GM23338 (cell line): ENCODE data around the gene STAT1. TPM values are rescaled to one million over a fixed set of nuclear protein-coding genes. Genes with fewer than 3 reads are reported as not detected.

ENCODE experiments used
- ATAC-seq: fragments of 200-7000 bp; cut with Tn5 transposase; 3 replicates; pipeline ENCODE4 v1.9.1; 2020
- DNase-seq: peaks from one replicate; pipeline ENCODE4 v3.0.0-alpha.2; 2015; ENCODE audit warnings: low spot score
- H2AFZ ChIP-seq: fragments of 200-600 bp; sonication (generic); 2 replicates; pipeline ENCODE4 v1.8.0; 2016; ENCODE audit warnings: antibody characterized with exemption, mild to moderate bottlenecking, moderate library complexity
- H3F3A ChIP-seq: fragments of 200-600 bp; sonication (generic); replicated peaks from 2 replicates; pipeline ENCODE4 v1.8.0; 2017; ENCODE audit warnings: antibody characterized with exemption, mixed run types, low read depth
- H3K27ac ChIP-seq: fragments of 200-600 bp; sonication (generic); 2 replicates; pipeline ENCODE4 v1.6.1; 2016; ENCODE audit warnings: low read depth
- H3K27me3 ChIP-seq: fragments of 200-600 bp; sonication (generic); 2 replicates; pipeline ENCODE4 v1.8.0; 2016; ENCODE audit warnings: mild to moderate bottlenecking, mixed run types, moderate library complexity; ENCODE audit not compliant: insufficient read depth
- H3K36me3 ChIP-seq: fragments of 200-600 bp; sonication (generic); 2 replicates; pipeline ENCODE4 v1.8.0; 2016; ENCODE audit warnings: mild to moderate bottlenecking; ENCODE audit not compliant: insufficient read depth
- H3K4me1 ChIP-seq: fragments of 200-600 bp; sonication (generic); 2 replicates; pipeline ENCODE4 v1.8.0; 2016; ENCODE audit warnings: mild to moderate bottlenecking, moderate library complexity; ENCODE audit not compliant: insufficient read depth
- H3K4me2 ChIP-seq: fragments of 200-600 bp; sonication (generic); 2 replicates; pipeline ENCODE4 v1.7.1; 2017; ENCODE audit warnings: mixed run types
- H3K4me3 ChIP-seq: fragments of 200-600 bp; sonication (generic); 2 replicates; pipeline ENCODE4 v1.6.1; 2016; ENCODE audit warnings: mixed run types
- H3K79me2 ChIP-seq: fragments of 200-600 bp; sonication (generic); replicated peaks from 2 replicates; pipeline ENCODE4 v1.8.0; 2017; ENCODE audit warnings: mild to moderate bottlenecking; ENCODE audit not compliant: insufficient read depth
- H3K9me2 ChIP-seq: fragments of 200-600 bp; sonication (generic); 2 replicates; pipeline ENCODE4 v1.8.0; 2017; ENCODE audit not compliant: insufficient read depth
- H4K20me1 ChIP-seq: fragments of 200-600 bp; sonication (generic); replicated peaks from 2 replicates; pipeline ENCODE4 v1.8.0; 2017; ENCODE audit warnings: mild to moderate bottlenecking; ENCODE audit not compliant: insufficient read depth
- H3K27ac Mint-ChIP-seq: 2 replicates; pipeline ENCODE4 v1.8.0; 2020; ENCODE audit warnings: inconsistent platforms, mild to moderate bottlenecking, moderate library complexity, mixed read lengths
- H3K27me3 Mint-ChIP-seq: 3 replicates; pipeline ENCODE4 v1.8.0; 2022; ENCODE audit warnings: low read depth, mild to moderate bottlenecking, moderate library complexity, mixed read lengths, inconsistent platforms; ENCODE audit not compliant: insufficient read depth, poor library complexity
- H3K36me3 Mint-ChIP-seq: 3 replicates; pipeline ENCODE4 v1.8.0; 2021; ENCODE audit warnings: low read depth, mild to moderate bottlenecking, inconsistent platforms, moderate library complexity, mixed read lengths
- H3K4me1 Mint-ChIP-seq: 3 replicates; pipeline ENCODE4 v1.8.0; 2020; ENCODE audit warnings: mild to moderate bottlenecking, inconsistent platforms, mixed read lengths
- H3K4me3 Mint-ChIP-seq: 3 replicates; pipeline ENCODE4 v1.8.0; 2021; ENCODE audit warnings: moderate library complexity, mild to moderate bottlenecking, inconsistent platforms, mixed read lengths
- H3K9me3 Mint-ChIP-seq: 3 replicates; pipeline ENCODE4 v1.8.0; 2020; ENCODE audit warnings: moderate library complexity, mild to moderate bottlenecking, inconsistent platforms, mixed read lengths
- CREB1 ChIP-seq: fragments of 250-450 bp; sonication (Bioruptor Pico); IDR thresholded peaks from 2 replicates; pipeline ENCODE4 v1.5.0; 2020; ENCODE audit warnings: low read depth, mild to moderate bottlenecking, moderate library complexity
- CTCF ChIP-seq, 2 experiments: fragments of 200-600 bp in 1 of 2; sonication (generic) in 1 of 2; conservative IDR thresholded peaks; 2 replicates each; pipeline versions ENCODE4 v1.5.1 to v1.6.1; 2016 to 2017; ENCODE audit warnings: antibody characterized with exemption in 2 of 2, low read depth in 2 of 2, mild to moderate bottlenecking in 2 of 2, moderate library complexity in 1 of 2
- EZH2 ChIP-seq: fragments of 200-600 bp; sonication (generic); IDR thresholded peaks from one replicate; pipeline ENCODE4 v1.8.0; 2017; ENCODE audit warnings: antibody characterized with exemption, mild to moderate bottlenecking, low read depth; ENCODE audit not compliant: unreplicated experiment
- EZH2phosphoT487 ChIP-seq: fragments of 200-600 bp; sonication (generic); IDR thresholded peaks from one replicate; pipeline ENCODE4 v1.8.1; 2018; ENCODE audit warnings: antibody characterized with exemption; ENCODE audit not compliant: unreplicated experiment
- NANOG ChIP-seq: IDR thresholded peaks from 2 replicates; pipeline ENCODE4 v1.6.1; 2016; ENCODE audit warnings: antibody characterized with exemption, borderline replicate concordance
- REST ChIP-seq: IDR thresholded peaks from one replicate; pipeline ENCODE4 v1.6.1; 2018; ENCODE audit warnings: antibody characterized with exemption; ENCODE audit not compliant: unreplicated experiment
- STAT1 ChIP-seq: IDR thresholded peaks from one replicate; pipeline ENCODE4 v1.6.1; 2016; ENCODE audit warnings: antibody characterized with exemption; ENCODE audit not compliant: unreplicated experiment
- ZNF331 ChIP-seq: fragments of 250-450 bp; sonication (Bioruptor Pico); IDR thresholded peaks from 2 replicates; pipeline ENCODE4 v1.5.0; 2020; ENCODE audit warnings: low read depth, mild to moderate bottlenecking, moderate library complexity
- ZNF462 ChIP-seq: fragments of 250-450 bp; sonication (Bioruptor Pico); IDR thresholded peaks from 2 replicates; pipeline ENCODE4 v1.5.0; 2020; ENCODE audit warnings: mild to moderate bottlenecking, moderate library complexity
- polyA plus RNA-seq: library from polyadenylated mRNA; unstranded; fragments of >200 nt; fragmentation: Nextera tagmentation; extraction: Ambion mirVana; gene quantifications from 2 replicates; pipeline ENCODE4 v1.2.1, GENCODE V29; 2016
- total RNA-seq: library from RNA; depleted of rRNA; stranded (reverse); fragments of >200 nt; shearing (Covaris generic); gene quantifications from 2 replicates; pipeline ENCODE4 v1.2.3, GENCODE V29; 2014

The STAT1 gene
- total and polyA plus RNA-seq, 2 experiments from 2014 or later = 15.1 to 47.4 TPM

GRCh38 chr2:191051177-191051576 lies 37.2 kb upstream of the STAT1 start (continued):
- no peak for TF ChIP-seq REST
- no peak for TF ChIP-seq CTCF (conservative IDR thresholded peaks at IDR 0.05; ENCODE audit: low read depth in 2 of 2)
- TF ChIP-seq EZH2 = no peak
- no peak for TF ChIP-seq EZH2phosphoT487
- no peak for TF ChIP-seq NANOG
- TF ChIP-seq ZNF331 (CRISPR knock-in tag) = no peak
- TF ChIP-seq CREB1 (CRISPR knock-in tag) = no peak
- no peak for TF ChIP-seq STAT1

GRCh38 chr2:191050640-191050987 lies 36.6 kb upstream of the STAT1 start:
- DNase-seq = no peak
- H3K9me3 Mint-ChIP-seq = no peaks in the 10 kb centered on the region
- no peak overlapping the region for H2AFZ ChIP-seq
- H3K79me2 ChIP-seq = no peaks in the 10 kb centered on the region
- H3K27ac ChIP-seq = no peak overlapping the region
- H3K4me3 ChIP-seq = no peak overlapping the region
- TF ChIP-seq EZH2phosphoT487 = no peak
- TF ChIP-seq ZNF331 (CRISPR knock-in tag) = no peak
- TF ChIP-seq ZNF462 = no peak
- no peaks in the 10 kb centered on the region for H4K20me1 ChIP-seq
- H3K36me3 Mint-ChIP-seq = no peaks in the 10 kb centered on the region
- H3K27ac Mint-ChIP-seq = no peak overlapping the region
- no peak overlapping the region for H3K4me2 ChIP-seq
- ATAC-seq = no peak
- H3K4me1 Mint-ChIP-seq = peaks cover 4% of the 10 kb centered on the region; the same call in 2 of the 3 replicates
- no peaks in the 10 kb centered on the region for H3K4me1 ChIP-seq
- H3K27me3 ChIP-seq = no peaks in the 10 kb centered on the region
- peaks cover 16% of the 10 kb centered on the region; the same call in 1 of the 2 replicates for H3K9me2 ChIP-seq
- H3K4me3 Mint-ChIP-seq = no peak overlapping the region
- peaks cover 3% of the 10 kb centered on the region for H3K27me3 Mint-ChIP-seq
- no peaks in the 10 kb centered on the region for H3K36me3 ChIP-seq
- H3F3A ChIP-seq = no peaks in the 10 kb centered on the region
